B cell (primary cell): ENCODE measurements around the gene ALOX12. TPM values are rescaled to one million over a fixed set of nuclear protein-coding genes. Genes with fewer than 3 reads are reported as not detected.

Source experiments
- ATAC-seq: fragments of 200-7000 bp; cut with Tn5 transposase; one replicate; pipeline ENCODE4 v1.10.0; 2021; ENCODE audit warnings: low read depth, mild to moderate bottlenecking, moderate number of reproducible peaks, moderate library complexity
- CTCF ChIA-PET: fragments of 350-600 bp; sonication (Branson Sonifier 250); formaldehyde crosslinking; loops from one replicate; lab custom pipeline; 2021; ENCODE audit warnings: antibody characterized with exemption, inconsistent platforms; lab: Charles Lee
- POLR2A ChIA-PET: fragments of 350-600 bp; sonication (Branson Sonifier 250); formaldehyde crosslinking; loops from one replicate; lab custom pipeline; 2021; ENCODE audit warnings: antibody characterized with exemption; lab: Charles Lee
- DNase-seq: peaks from one replicate; pipeline ENCODE4 v3.0.0; 2013
- H2AFZ ChIP-seq: 2 replicates; pipeline ENCODE4 v1.6.1; 2012; ENCODE audit warnings: mild to moderate bottlenecking, low read depth, low read length; ENCODE audit not compliant: insufficient read depth, poor library complexity, severe bottlenecking
- H3K27ac ChIP-seq, 2 donors: 1 replicate in 1 of 2; 2 replicates in 1 of 2; pipeline ENCODE4 v1.5.1; 2012 to 2013; ENCODE audit warnings: low read length in 2 of 2, mild to moderate bottlenecking in 2 of 2, moderate library complexity in 1 of 2
- H3K27me3 ChIP-seq, 4 experiments: fragments of 200-600 bp in 1 of 4; sonication (generic) in 1 of 4; replicated peaks in 1 of 4; 1 replicate in 2 of 4; 2 replicates in 2 of 4; pipeline versions ENCODE4 v1.6.1 to v1.7.0; 2013 to 2016; ENCODE audit warnings: low read length in 3 of 4, mild to moderate bottlenecking in 2 of 4, mixed read lengths in 1 of 4, moderate library complexity in 1 of 4; ENCODE audit not compliant: insufficient read depth in 4 of 4, control insufficient read depth in 3 of 4; ENCODE audit errors: control extremely low read depth in 1 of 4
- H3K36me3 ChIP-seq, 2 experiments: replicated peaks in 1 of 2; 1 replicate in 1 of 2; 2 replicates in 1 of 2; pipeline versions ENCODE4 v1.6.1 to v1.7.1; 2013; ENCODE audit warnings: low read length in 1 of 2; ENCODE audit not compliant: insufficient read depth in 2 of 2, control insufficient read depth in 1 of 2; ENCODE audit errors: control extremely low read depth in 1 of 2, extremely low read depth in 1 of 2
- H3K4me1 ChIP-seq, 2 donors: fragments of 200-600 bp in 1 of 2; sonication (generic) in 1 of 2; 1 replicate in 1 of 2; 2 replicates in 1 of 2; pipeline versions ENCODE4 v1.5.1 to v1.6.1; 2013 to 2017; ENCODE audit warnings: low read length in 2 of 2; ENCODE audit not compliant: control insufficient read depth in 2 of 2, insufficient read depth in 2 of 2
- H3K4me2 ChIP-seq: replicated peaks from 2 replicates; pipeline ENCODE3; 2012; ENCODE audit warnings: mild to moderate bottlenecking, low read depth, low read length; ENCODE audit not compliant: poor library complexity, severe bottlenecking
- H3K4me3 ChIP-seq, 5 experiments: fragments of 200-600 bp in 1 of 5; sonication (generic) in 1 of 5; 1 replicate in 3 of 5; 2 replicates in 2 of 5; pipeline versions ENCODE4 v1.5.1 to v1.7.0; 2011 to 2016; ENCODE audit warnings: low read length in 4 of 5, mild to moderate bottlenecking in 4 of 5, low read depth in 2 of 5, control low read depth in 1 of 5, moderate library complexity in 1 of 5; ENCODE audit not compliant: insufficient read depth in 1 of 5; ENCODE audit errors: control extremely low read depth in 1 of 5, extremely low read depth in 1 of 5
- H3K79me2 ChIP-seq: fragments of 200-600 bp; sonication (generic); one replicate; pipeline ENCODE4 v1.6.0; 2016; ENCODE audit warnings: low read length; ENCODE audit not compliant: control insufficient read depth, insufficient read depth
- H3K9ac ChIP-seq: fragments of 200-600 bp; sonication (generic); 2 replicates; pipeline ENCODE4 v1.6.1; 2017; ENCODE audit warnings: mild to moderate bottlenecking, low read length, moderate library complexity
- H3K9me3 ChIP-seq, 3 donors: one replicate each; pipeline versions ENCODE4 v1.6.1 to v1.7.1; 2013; ENCODE audit warnings: low read length in 2 of 3; ENCODE audit not compliant: control insufficient read depth in 2 of 3, insufficient read depth in 1 of 3; ENCODE audit errors: control extremely low read depth in 1 of 3
- H4K20me1 ChIP-seq: 2 replicates; pipeline ENCODE4 v1.6.0; 2012; ENCODE audit warnings: mild to moderate bottlenecking, low read length; ENCODE audit not compliant: insufficient read depth, control insufficient read depth, poor library complexity, severe bottlenecking
- H3K27ac Mint-ChIP-seq: one replicate; pipeline ENCODE4 v1.8.0; 2021; ENCODE audit warnings: mixed read lengths
- H3K27me3 Mint-ChIP-seq: one replicate; pipeline ENCODE4 v1.8.0; 2021; ENCODE audit warnings: mixed read lengths
- H3K4me1 Mint-ChIP-seq: one replicate; pipeline ENCODE4 v1.8.0; 2021; ENCODE audit warnings: mixed read lengths
- H3K4me3 Mint-ChIP-seq: one replicate; pipeline ENCODE4 v1.8.0; 2021; ENCODE audit warnings: mixed read lengths
- H3K9me3 Mint-ChIP-seq: one replicate; pipeline ENCODE4 v1.8.0; 2022; ENCODE audit warnings: mixed read lengths; ENCODE audit not compliant: insufficient read depth
- EZH2 ChIP-seq: IDR thresholded peaks from 2 replicates; pipeline ENCODE4 v1.6.1; 2012; ENCODE audit warnings: borderline replicate concordance, low read depth, mild to moderate bottlenecking, moderate library complexity, low read length; ENCODE audit not compliant: insufficient read depth, poor library complexity, severe bottlenecking
- WGBS: methylation state at CpG from one replicate; pipeline ENCODE4 v1.1.5; 2013; ENCODE audit warnings: missing lambda C conversion rate; ENCODE audit not compliant: insufficient coverage; 5-methylcytosine and 5-hydroxymethylcytosine counted together
- intact Hi-C: fragments of 100-400 bp; cut with micrococcal nuclease; formaldehyde crosslinking; loops from one replicate; pipeline ENCODE4 v1.10.0; 2022
- polyA plus RNA-seq: library from polyadenylated mRNA; depleted of rRNA; stranded (reverse); fragments of >200 nt; gene quantifications from 2 replicates; pipeline ENCODE4 v1.2.3, GENCODE V29; 2012
- total RNA-seq, 2 donors: library from RNA; stranded (reverse); fragments of 120-200 nt in 1 of 2; gene quantifications; 1 replicate in 1 of 2; 2 replicates in 1 of 2; pipeline versions ENCODE4 v1.2.3 to v1.2.4, GENCODE V29; 2013 to 2022
- TF ChIP-seq, protein P1 (sequence below): fragments of 200-600 bp; IDR thresholded peaks from one replicate; pipeline ENCODE4 v1.8.0; 2022; ENCODE audit warnings: antibody characterized with exemption, mild to moderate bottlenecking

The ALOX12 gene
- total and polyA plus RNA-seq, 2 donors (not counting 1 experiment from before 2014, with no cell fraction given): 0.07 TPM; not detected in 1

DNA sequence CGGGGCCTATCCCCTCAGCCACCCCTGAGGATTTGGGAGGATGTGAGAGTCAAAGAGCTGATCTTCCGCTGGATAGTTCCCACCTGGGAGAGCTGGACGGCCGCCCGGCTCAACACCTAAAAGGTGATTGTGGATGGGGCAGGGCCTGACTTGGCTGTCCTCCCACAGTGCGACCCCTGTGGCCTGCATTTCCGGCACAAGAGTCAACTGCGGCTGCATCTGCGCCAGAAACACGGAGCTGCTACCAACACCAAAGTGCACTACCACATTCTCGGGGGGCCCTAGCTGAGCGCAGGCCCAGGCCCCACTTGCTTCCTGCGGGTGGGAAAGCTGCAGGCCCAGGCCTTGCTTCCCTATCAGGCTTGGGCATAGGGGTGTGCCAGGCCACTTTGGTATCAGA lies 31.5 kb downstream of the ALOX12 start:
- DNase-seq: no peak
- ChIA-PET POLR2A (interaction anchor here (0.6 kb wide), 1 partner anchor 227 kb away, joined by 7 read pairs; no protein-coding TSS in a partner anchor), CTCF (no interaction called here)
- H3K27me3 ChIP-seq: no peaks in the 10 kb centered on the region
- H3K4me3 Mint-ChIP-seq: no peak overlapping the region
- no peak overlapping the region for H3K27ac Mint-ChIP-seq
- peaks cover 11% of the 10 kb centered on the region for H3K79me2 ChIP-seq
- intact Hi-C loops: no loop called here
- H3K4me2 ChIP-seq: no peak overlapping the region
- H3K4me3 ChIP-seq: no peak overlapping the region
- TF ChIP-seq, protein P1, sequence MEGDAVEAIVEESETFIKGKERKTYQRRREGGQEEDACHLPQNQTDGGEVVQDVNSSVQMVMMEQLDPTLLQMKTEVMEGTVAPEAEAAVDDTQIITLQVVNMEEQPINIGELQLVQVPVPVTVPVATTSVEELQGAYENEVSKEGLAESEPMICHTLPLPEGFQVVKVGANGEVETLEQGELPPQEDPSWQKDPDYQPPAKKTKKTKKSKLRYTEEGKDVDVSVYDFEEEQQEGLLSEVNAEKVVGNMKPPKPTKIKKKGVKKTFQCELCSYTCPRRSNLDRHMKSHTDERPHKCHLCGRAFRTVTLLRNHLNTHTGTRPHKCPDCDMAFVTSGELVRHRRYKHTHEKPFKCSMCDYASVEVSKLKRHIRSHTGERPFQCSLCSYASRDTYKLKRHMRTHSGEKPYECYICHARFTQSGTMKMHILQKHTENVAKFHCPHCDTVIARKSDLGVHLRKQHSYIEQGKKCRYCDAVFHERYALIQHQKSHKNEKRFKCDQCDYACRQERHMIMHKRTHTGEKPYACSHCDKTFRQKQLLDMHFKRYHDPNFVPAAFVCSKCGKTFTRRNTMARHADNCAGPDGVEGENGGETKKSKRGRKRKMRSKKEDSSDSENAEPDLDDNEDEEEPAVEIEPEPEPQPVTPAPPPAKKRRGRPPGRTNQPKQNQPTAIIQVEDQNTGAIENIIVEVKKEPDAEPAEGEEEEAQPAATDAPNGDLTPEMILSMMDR: no peak
- no peak for TF ChIP-seq EZH2
- H3K9me3 Mint-ChIP-seq: no peaks in the 10 kb centered on the region
- H3K27ac ChIP-seq: no peak overlapping the region
- H3K4me1 ChIP-seq: peaks cover 23 to 28% of the 10 kb centered on the region in 2 donors
- no peaks in the 10 kb centered on the region for H3K36me3 ChIP-seq
- H3K9me3 ChIP-seq: peaks cover 0 to 16% (median 0%) of the 10 kb centered on the region in 3 donors
- peaks cover 40% of the 10 kb centered on the region for H3K4me1 Mint-ChIP-seq
- WGBS: 97% methylated on average over 13 of the region's 13 CpGs
- H2AFZ ChIP-seq: no peak overlapping the region
- ATAC-seq: no peak
- H3K9ac ChIP-seq: no peak overlapping the region
- H4K20me1 ChIP-seq: no peaks in the 10 kb centered on the region
- H3K27me3 Mint-ChIP-seq: no peaks in the 10 kb centered on the region

DNA sequence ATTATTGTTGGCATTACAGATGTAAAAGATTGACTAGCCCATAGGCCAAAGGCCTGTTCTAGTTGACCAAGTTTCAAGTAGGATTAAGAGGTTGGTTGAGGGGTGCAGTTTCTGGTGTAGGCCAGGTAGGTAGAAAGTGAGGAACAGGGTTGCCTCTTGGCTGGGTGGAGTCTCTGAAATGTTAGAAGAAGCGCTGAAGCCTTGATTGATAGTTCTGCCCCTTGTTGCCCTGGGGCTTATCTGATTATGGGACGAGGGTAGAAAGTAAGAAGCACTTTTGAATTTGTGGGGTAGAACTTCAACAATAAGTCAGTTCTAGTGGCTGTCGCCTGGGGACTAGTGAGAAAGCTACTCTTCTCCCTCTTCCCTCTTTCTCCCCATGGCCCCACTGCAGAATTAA lies 33.2 kb downstream of the ALOX12 start:
- ChIA-PET POLR2A (no interaction called here), CTCF (interaction anchor here (1.2 to 1.5 kb wide), 2 partner anchors 7 to 17 kb away, joined by 3 to 4 read pairs; no protein-coding TSS in a partner anchor)
- H3K27ac ChIP-seq: no peak overlapping the region
- Mint-ChIP-seq H3K27ac (peak overlapping the region; percentile 82), H3K4me3 (peak overlapping the region; percentile 50), H3K9me3 (no peaks in the 10 kb centered on the region), H3K4me1 (peaks cover 29% of the 10 kb centered on the region), H3K27me3 (no peaks in the 10 kb centered on the region)
- H3K9ac ChIP-seq: no peak overlapping the region
- H3K4me2 ChIP-seq: no peak overlapping the region
- H3K79me2 ChIP-seq: peaks cover 23% of the 10 kb centered on the region
- peaks cover 12 to 16% of the 10 kb centered on the region in 2 donors for H3K4me1 ChIP-seq
- H4K20me1 ChIP-seq: no peaks in the 10 kb centered on the region
- no peaks in the 10 kb centered on the region for H3K27me3 ChIP-seq
- no peak for ATAC-seq
- no peaks in the 10 kb centered on the region for H3K36me3 ChIP-seq
- intact Hi-C loops: no loop called here
- no peak for DNase-seq
- H2AFZ ChIP-seq: peak overlapping the region; percentile 75
- peaks cover 0 to 3% (median 0%) of the 10 kb centered on the region in 3 donors for H3K9me3 ChIP-seq
- no peak overlapping the region for H3K4me3 ChIP-seq
- 100% methylated on average over 1 of the region's 3 CpGs for WGBS
- no peak for TF ChIP-seq EZH2
- TF ChIP-seq, protein P1: no peak
